B cell (primary cell): ENCODE measurements around the gene ZNF24. TPM values are rescaled to one million over a fixed set of nuclear protein-coding genes. Genes with fewer than 3 reads are reported as not detected.

Source experiments
- ATAC-seq: fragments of 200-7000 bp; cut with Tn5 transposase; one replicate; pipeline ENCODE4 v1.10.0; 2021; ENCODE audit warnings: low read depth, mild to moderate bottlenecking, moderate number of reproducible peaks, moderate library complexity
- CTCF ChIA-PET: fragments of 350-600 bp; sonication (Branson Sonifier 250); formaldehyde crosslinking; loops from one replicate; lab custom pipeline; 2021; ENCODE audit warnings: antibody characterized with exemption, inconsistent platforms; lab: Charles Lee
- POLR2A ChIA-PET: fragments of 350-600 bp; sonication (Branson Sonifier 250); formaldehyde crosslinking; loops from one replicate; lab custom pipeline; 2021; ENCODE audit warnings: antibody characterized with exemption; lab: Charles Lee
- DNase-seq: peaks from one replicate; pipeline ENCODE4 v3.0.0; 2013
- H2AFZ ChIP-seq: 2 replicates; pipeline ENCODE4 v1.6.1; 2012; ENCODE audit warnings: mild to moderate bottlenecking, low read depth, low read length; ENCODE audit not compliant: insufficient read depth, poor library complexity, severe bottlenecking
- H3K27ac ChIP-seq, 2 donors: 1 replicate in 1 of 2; 2 replicates in 1 of 2; pipeline ENCODE4 v1.5.1; 2012 to 2013; ENCODE audit warnings: low read length in 2 of 2, mild to moderate bottlenecking in 2 of 2, moderate library complexity in 1 of 2
- H3K27me3 ChIP-seq, 4 experiments: fragments of 200-600 bp in 1 of 4; sonication (generic) in 1 of 4; replicated peaks in 1 of 4; 1 replicate in 2 of 4; 2 replicates in 2 of 4; pipeline versions ENCODE4 v1.6.1 to v1.7.0; 2013 to 2016; ENCODE audit warnings: low read length in 3 of 4, mild to moderate bottlenecking in 2 of 4, mixed read lengths in 1 of 4, moderate library complexity in 1 of 4; ENCODE audit not compliant: insufficient read depth in 4 of 4, control insufficient read depth in 3 of 4; ENCODE audit errors: control extremely low read depth in 1 of 4
- H3K36me3 ChIP-seq, 2 experiments: replicated peaks in 1 of 2; 1 replicate in 1 of 2; 2 replicates in 1 of 2; pipeline versions ENCODE4 v1.6.1 to v1.7.1; 2013; ENCODE audit warnings: low read length in 1 of 2; ENCODE audit not compliant: insufficient read depth in 2 of 2, control insufficient read depth in 1 of 2; ENCODE audit errors: control extremely low read depth in 1 of 2, extremely low read depth in 1 of 2
- H3K4me1 ChIP-seq, 2 donors: fragments of 200-600 bp in 1 of 2; sonication (generic) in 1 of 2; 1 replicate in 1 of 2; 2 replicates in 1 of 2; pipeline versions ENCODE4 v1.5.1 to v1.6.1; 2013 to 2017; ENCODE audit warnings: low read length in 2 of 2; ENCODE audit not compliant: control insufficient read depth in 2 of 2, insufficient read depth in 2 of 2
- H3K4me2 ChIP-seq: replicated peaks from 2 replicates; pipeline ENCODE3; 2012; ENCODE audit warnings: mild to moderate bottlenecking, low read depth, low read length; ENCODE audit not compliant: poor library complexity, severe bottlenecking
- H3K4me3 ChIP-seq, 5 experiments: fragments of 200-600 bp in 1 of 5; sonication (generic) in 1 of 5; 1 replicate in 3 of 5; 2 replicates in 2 of 5; pipeline versions ENCODE4 v1.5.1 to v1.7.0; 2011 to 2016; ENCODE audit warnings: low read length in 4 of 5, mild to moderate bottlenecking in 4 of 5, low read depth in 2 of 5, control low read depth in 1 of 5, moderate library complexity in 1 of 5; ENCODE audit not compliant: insufficient read depth in 1 of 5; ENCODE audit errors: control extremely low read depth in 1 of 5, extremely low read depth in 1 of 5
- H3K79me2 ChIP-seq: fragments of 200-600 bp; sonication (generic); one replicate; pipeline ENCODE4 v1.6.0; 2016; ENCODE audit warnings: low read length; ENCODE audit not compliant: control insufficient read depth, insufficient read depth
- H3K9ac ChIP-seq: fragments of 200-600 bp; sonication (generic); 2 replicates; pipeline ENCODE4 v1.6.1; 2017; ENCODE audit warnings: mild to moderate bottlenecking, low read length, moderate library complexity
- H3K9me3 ChIP-seq, 3 donors: one replicate each; pipeline versions ENCODE4 v1.6.1 to v1.7.1; 2013; ENCODE audit warnings: low read length in 2 of 3; ENCODE audit not compliant: control insufficient read depth in 2 of 3, insufficient read depth in 1 of 3; ENCODE audit errors: control extremely low read depth in 1 of 3
- H4K20me1 ChIP-seq: 2 replicates; pipeline ENCODE4 v1.6.0; 2012; ENCODE audit warnings: mild to moderate bottlenecking, low read length; ENCODE audit not compliant: insufficient read depth, control insufficient read depth, poor library complexity, severe bottlenecking
- H3K27ac Mint-ChIP-seq: one replicate; pipeline ENCODE4 v1.8.0; 2021; ENCODE audit warnings: mixed read lengths
- H3K27me3 Mint-ChIP-seq: one replicate; pipeline ENCODE4 v1.8.0; 2021; ENCODE audit warnings: mixed read lengths
- H3K4me1 Mint-ChIP-seq: one replicate; pipeline ENCODE4 v1.8.0; 2021; ENCODE audit warnings: mixed read lengths
- H3K4me3 Mint-ChIP-seq: one replicate; pipeline ENCODE4 v1.8.0; 2021; ENCODE audit warnings: mixed read lengths
- H3K9me3 Mint-ChIP-seq: one replicate; pipeline ENCODE4 v1.8.0; 2022; ENCODE audit warnings: mixed read lengths; ENCODE audit not compliant: insufficient read depth
- EZH2 ChIP-seq: IDR thresholded peaks from 2 replicates; pipeline ENCODE4 v1.6.1; 2012; ENCODE audit warnings: borderline replicate concordance, low read depth, mild to moderate bottlenecking, moderate library complexity, low read length; ENCODE audit not compliant: insufficient read depth, poor library complexity, severe bottlenecking
- WGBS: methylation state at CpG from one replicate; pipeline ENCODE4 v1.1.5; 2013; ENCODE audit warnings: missing lambda C conversion rate; ENCODE audit not compliant: insufficient coverage; 5-methylcytosine and 5-hydroxymethylcytosine counted together
- intact Hi-C: fragments of 100-400 bp; cut with micrococcal nuclease; formaldehyde crosslinking; loops from one replicate; pipeline ENCODE4 v1.10.0; 2022
- polyA plus RNA-seq: library from polyadenylated mRNA; depleted of rRNA; stranded (reverse); fragments of >200 nt; gene quantifications from 2 replicates; pipeline ENCODE4 v1.2.3, GENCODE V29; 2012
- total RNA-seq, 2 donors: library from RNA; stranded (reverse); fragments of 120-200 nt in 1 of 2; gene quantifications; 1 replicate in 1 of 2; 2 replicates in 1 of 2; pipeline versions ENCODE4 v1.2.3 to v1.2.4, GENCODE V29; 2013 to 2022
- TF ChIP-seq, protein P1 (sequence below): fragments of 200-600 bp; IDR thresholded peaks from one replicate; pipeline ENCODE4 v1.8.0; 2022; ENCODE audit warnings: antibody characterized with exemption, mild to moderate bottlenecking

The ZNF24 gene
- total and polyA plus RNA-seq, 2 donors (not counting 1 experiment from before 2014, with no cell fraction given) = 13.8 to 83.7 TPM

DNA sequence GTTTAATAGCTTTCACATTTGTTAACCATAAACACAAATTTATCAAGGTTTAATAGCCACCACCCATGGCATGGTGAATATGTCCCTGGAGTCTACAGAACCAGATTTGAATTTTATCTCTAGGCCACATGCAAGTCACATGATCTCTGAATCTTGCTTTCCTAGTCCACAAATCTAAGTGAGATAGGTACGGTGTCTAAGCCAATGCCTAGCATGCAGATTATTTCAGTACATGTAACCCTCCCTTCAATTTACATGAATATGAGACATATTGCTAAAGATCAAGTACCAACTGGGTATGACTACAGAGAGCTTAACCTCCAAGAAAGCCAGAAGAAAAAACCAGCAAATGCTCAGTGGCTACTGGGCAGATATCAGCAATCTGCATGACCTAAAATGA lies 10.0 kb downstream of the ZNF24 start:
- TF ChIP-seq, protein P1, sequence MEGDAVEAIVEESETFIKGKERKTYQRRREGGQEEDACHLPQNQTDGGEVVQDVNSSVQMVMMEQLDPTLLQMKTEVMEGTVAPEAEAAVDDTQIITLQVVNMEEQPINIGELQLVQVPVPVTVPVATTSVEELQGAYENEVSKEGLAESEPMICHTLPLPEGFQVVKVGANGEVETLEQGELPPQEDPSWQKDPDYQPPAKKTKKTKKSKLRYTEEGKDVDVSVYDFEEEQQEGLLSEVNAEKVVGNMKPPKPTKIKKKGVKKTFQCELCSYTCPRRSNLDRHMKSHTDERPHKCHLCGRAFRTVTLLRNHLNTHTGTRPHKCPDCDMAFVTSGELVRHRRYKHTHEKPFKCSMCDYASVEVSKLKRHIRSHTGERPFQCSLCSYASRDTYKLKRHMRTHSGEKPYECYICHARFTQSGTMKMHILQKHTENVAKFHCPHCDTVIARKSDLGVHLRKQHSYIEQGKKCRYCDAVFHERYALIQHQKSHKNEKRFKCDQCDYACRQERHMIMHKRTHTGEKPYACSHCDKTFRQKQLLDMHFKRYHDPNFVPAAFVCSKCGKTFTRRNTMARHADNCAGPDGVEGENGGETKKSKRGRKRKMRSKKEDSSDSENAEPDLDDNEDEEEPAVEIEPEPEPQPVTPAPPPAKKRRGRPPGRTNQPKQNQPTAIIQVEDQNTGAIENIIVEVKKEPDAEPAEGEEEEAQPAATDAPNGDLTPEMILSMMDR = no peak
- TF ChIP-seq EZH2 = no peak
- no peak overlapping the region for H2AFZ ChIP-seq
- peaks cover 0 to 1% (median 0%) of the 10 kb centered on the region in 3 donors for H3K9me3 ChIP-seq
- H4K20me1 ChIP-seq = peaks cover 46% of the 10 kb centered on the region
- H3K27me3 Mint-ChIP-seq = no peaks in the 10 kb centered on the region
- H3K27ac Mint-ChIP-seq = no peak overlapping the region
- ATAC-seq (no peak), DNase-seq (no peak)
- H3K9ac ChIP-seq = no peak overlapping the region
- POLR2A ChIA-PET = no interaction called here
- no peak overlapping the region for H3K27ac ChIP-seq
- H3K4me1 ChIP-seq = no peaks in the 10 kb centered on the region
- H3K4me2 ChIP-seq = no peak overlapping the region
- CTCF ChIA-PET = interaction anchor here (0.9 to 1.6 kb wide), 5 partner anchors 11 to 103 kb away, joined by 3 to 5 read pairs (median 3); no protein-coding TSS in a partner anchor
- WGBS = 100% methylated on average over 1 of the region's 1 CpG
- no peak overlapping the region for H3K4me3 Mint-ChIP-seq
- H3K9me3 Mint-ChIP-seq = no peaks in the 10 kb centered on the region
- H3K4me1 Mint-ChIP-seq = peaks cover 14% of the 10 kb centered on the region
- intact Hi-C loops = no loop called here
- peaks cover 20% of the 10 kb centered on the region for H3K79me2 ChIP-seq
- H3K36me3 ChIP-seq = peaks cover 28 to 72% of the 10 kb centered on the region in 2 experiments
- H3K27me3 ChIP-seq = no peaks in the 10 kb centered on the region
- no peak overlapping the region for H3K4me3 ChIP-seq

DNA sequence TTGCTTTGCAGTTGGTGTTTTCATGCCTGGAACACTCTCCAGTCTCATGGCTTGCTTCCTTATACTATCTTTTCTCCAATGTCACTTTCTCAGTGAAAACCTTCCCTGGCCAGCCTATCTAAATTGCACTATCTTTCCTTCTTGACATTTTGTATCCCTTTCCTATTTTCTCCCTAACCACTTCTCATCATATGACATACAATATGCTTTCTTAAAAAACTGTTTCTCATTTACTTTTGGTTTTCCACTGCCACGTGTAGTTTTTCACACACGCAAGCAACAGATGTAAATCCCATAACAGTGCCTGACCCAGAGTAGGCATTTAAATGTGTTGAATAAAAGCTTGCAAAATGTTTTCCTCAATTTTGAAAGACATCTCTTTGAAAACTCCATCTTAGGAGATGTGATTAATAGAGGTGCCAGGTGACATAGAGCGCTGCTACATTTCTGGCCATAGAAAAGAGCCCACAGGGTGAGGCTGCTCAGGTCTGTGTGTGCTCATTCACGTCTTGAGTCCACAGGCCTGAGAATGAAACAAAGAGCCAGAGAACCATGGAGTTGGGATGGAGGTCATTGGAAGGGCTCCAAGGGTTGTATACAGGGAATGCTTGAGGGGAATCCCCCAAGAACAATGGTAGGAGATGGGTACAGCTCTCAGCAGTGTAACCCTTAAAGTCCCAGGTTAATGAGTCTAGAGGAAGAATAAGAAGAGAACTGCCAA lies 12.7 kb downstream of the ZNF24 start:
- Histone ChIP-seq H3K4me1 (no peaks in the 10 kb centered on the region), H3K27ac (no peak overlapping the region), H3K27me3 (no peaks in the 10 kb centered on the region), H3K36me3 (peaks cover 23 to 45% of the 10 kb centered on the region in 2 experiments), H2AFZ (no peak overlapping the region), H3K9ac (no peak overlapping the region), H3K9me3 (peaks cover 0 to 1% (median 0%) of the 10 kb centered on the region in 3 donors), H3K4me2 (no peak overlapping the region), H4K20me1 (peaks cover 30% of the 10 kb centered on the region), H3K4me3 (no peak overlapping the region), H3K79me2 (peaks cover 9% of the 10 kb centered on the region)
- 87% methylated on average over 2 of the region's 4 CpGs for WGBS
- POLR2A ChIA-PET = no interaction called here
- Mint-ChIP-seq H3K27me3 (no peaks in the 10 kb centered on the region), H3K4me1 (peaks cover 7% of the 10 kb centered on the region), H3K4me3 (no peak overlapping the region), H3K27ac (no peak overlapping the region), H3K9me3 (peaks cover 5% of the 10 kb centered on the region)
- TF ChIP-seq, protein P1 = no peak
- no peak for TF ChIP-seq EZH2
- CTCF ChIA-PET = interaction anchor here (0.9 to 1.4 kb wide), 2 partner anchors 10 to 14 kb away, joined by 3 read pairs; no protein-coding TSS in a partner anchor
- DNase-seq (no peak), ATAC-seq (no peak)
- intact Hi-C loops = no loop called here
